NK-92 (cell line): ENCODE data around the gene PRDM7.
"Not testable (repeated sequence)": the region's sequence is repeated elsewhere in the genome, so short reads cannot be mapped to it uniquely, and the experiment has no call there.

Experiments
- DNase-seq: peaks from one replicate; lab custom pipeline; 2025; ENCODE audit not compliant: unreplicated experiment; lab: John Stamatoyannopoulos, UW

The PRDM7 gene

DNA sequence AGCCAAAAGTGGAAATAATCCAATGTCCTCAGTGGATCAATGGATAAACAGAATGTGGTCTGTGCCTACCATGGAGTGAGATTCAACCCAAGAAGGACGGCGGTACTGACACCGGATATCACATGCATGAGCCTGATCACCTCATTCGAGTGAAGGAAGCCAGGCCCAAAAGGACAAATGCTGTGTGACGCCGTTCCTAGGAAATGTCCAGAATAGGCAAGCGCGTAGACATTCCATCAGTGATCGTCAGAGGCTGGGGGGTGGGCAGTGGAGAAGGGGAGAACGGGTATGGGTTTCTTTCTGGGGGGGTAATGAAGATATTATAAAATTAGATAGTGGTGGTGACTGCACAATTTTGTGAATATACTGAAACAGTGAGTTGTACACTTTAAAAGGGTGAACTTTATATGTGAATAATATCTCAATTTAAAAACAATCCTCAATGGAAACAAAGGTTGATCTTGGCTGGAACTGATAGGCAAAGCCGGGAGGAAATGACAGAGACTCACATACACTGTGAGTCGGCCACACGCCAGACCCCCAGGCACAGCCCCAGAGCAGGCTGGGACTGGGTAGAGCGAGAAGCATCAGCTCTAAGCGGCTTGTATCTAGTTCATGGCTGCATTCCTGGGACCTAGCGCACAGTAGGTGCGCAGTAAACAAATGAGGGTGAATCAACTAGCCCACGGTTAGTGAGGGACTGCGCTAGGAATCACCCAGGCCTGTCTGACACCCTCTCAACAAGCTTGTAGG is 61.4 kb downstream of the PRDM7 start:
- DNase-seq, result no peak

DNA sequence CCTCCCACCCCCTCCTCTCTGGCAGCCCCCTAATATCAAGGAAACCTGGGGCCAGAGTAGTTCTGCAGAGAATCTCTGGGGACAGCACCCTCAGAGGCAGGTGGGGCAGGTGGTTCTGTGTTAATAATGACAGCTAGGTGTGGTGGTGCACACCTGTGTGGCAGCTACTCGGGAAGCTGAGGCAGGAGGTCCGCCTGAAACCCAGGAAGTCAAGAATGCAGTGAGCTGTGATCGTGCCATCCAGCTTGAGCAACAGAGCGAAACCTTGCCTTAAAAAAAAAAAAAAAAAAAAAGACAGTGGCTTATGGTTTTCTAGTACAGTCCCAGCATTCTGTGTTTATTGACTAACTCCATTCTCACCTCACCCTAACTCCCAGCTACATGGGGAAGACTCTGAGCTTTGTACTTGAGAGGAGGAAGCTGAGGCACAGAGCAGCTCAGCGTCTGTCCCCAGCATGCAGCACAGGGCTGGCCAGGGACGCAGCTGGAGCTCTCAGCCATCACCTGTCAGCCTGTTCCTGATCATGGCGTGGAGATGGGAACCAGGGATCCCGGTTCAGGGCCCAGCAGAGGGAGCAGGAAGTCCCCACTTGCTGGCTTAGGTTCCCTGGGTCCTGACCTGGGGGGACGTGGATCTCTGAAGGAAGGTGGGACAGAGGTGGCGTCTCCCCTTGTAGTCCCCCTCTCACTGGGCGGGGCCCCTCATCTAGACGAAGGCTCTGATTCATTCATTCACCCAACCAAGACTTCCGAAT is 64.0 kb downstream of the PRDM7 start:
- no peak for DNase-seq

DNA sequence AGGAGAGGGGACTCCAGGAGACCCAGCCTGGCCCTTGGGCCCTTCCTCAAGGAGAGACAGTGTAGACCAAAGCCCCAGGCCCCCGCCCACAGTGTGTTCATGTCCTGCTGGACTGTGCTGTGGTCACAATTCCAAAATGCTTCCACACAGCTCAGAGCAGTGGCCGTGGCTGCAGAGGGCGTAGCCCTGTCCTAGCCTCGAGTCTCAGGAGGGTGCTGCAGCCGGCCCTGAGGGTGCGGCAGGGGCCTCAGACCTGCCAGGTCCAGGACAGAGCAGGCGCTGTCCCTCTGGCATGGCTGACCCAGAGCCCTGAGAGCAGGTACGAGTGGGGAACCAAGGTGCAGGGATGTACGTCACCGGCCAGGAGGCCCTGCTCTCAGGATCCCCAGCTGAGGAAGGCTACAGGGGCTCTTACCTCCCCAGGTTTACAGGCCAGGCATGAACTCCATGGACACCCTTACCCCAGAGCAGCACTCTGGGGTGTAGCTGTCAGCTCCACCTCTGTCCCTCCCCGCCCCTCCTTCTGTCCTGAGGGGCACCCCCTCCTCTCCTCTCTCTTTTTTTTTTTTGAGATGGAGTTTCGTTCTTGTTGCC is 65.1 kb downstream of the PRDM7 start:
- no peak for DNase-seq

DNA sequence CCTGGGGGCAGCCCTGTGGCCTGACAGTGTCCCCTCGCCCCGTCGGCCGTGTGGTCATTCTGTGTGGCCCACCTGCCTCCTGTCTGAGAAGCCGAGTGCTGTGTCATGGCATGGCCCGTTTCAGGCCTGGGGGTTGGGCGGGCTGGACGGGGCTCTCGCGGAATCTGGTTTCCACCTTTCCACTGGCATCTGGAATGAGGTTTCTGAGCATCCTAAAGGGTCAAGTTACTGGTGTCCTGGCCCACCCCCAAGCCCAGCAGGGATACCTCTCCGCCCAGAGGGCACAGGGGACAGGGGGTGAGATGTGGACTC is 65.7 kb downstream of the PRDM7 start:
- DNase-seq, result no peak

DNA sequence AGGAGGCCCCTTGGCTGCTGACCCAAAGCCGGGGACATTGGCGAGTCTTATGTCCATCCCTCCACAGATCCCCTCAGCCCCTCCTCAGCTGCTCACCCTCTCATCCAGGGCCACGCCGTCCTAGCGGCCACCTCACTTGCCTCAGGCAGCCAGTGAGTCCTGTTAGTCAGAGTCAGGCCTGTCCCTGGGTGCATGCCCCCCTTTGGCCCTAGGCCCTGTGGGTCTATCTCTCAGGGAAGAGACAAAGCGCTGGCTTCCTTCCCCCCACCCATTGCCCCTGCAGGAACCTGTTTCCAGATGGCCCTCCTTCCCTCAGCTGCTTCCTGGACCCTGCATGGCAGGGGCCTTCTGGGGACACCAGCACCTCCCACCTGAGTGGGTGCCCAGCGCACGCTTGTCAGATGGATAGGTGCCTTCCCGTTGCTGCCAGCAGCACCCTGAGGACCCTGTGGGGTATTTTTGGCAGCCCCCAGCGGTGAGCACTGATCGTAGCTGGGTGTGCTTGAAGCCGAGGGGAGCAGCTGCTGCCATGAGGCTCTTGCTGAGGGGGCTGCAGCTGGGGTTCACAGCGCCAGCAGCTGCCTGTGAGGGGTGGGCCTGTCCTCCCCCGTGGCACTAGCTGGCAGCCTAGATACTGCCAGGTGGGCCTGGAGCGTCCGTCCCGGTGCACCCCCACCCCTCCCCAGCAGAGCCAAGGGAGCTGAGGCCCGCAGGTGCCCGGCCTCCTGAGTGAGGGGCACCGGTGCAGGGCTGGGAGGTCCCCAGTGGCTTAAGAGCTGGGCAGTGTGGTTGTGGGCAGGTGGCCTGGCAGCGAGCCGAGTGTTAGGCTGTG is 66.2 kb downstream of the PRDM7 start:
- DNase-seq, result no peak

DNA sequence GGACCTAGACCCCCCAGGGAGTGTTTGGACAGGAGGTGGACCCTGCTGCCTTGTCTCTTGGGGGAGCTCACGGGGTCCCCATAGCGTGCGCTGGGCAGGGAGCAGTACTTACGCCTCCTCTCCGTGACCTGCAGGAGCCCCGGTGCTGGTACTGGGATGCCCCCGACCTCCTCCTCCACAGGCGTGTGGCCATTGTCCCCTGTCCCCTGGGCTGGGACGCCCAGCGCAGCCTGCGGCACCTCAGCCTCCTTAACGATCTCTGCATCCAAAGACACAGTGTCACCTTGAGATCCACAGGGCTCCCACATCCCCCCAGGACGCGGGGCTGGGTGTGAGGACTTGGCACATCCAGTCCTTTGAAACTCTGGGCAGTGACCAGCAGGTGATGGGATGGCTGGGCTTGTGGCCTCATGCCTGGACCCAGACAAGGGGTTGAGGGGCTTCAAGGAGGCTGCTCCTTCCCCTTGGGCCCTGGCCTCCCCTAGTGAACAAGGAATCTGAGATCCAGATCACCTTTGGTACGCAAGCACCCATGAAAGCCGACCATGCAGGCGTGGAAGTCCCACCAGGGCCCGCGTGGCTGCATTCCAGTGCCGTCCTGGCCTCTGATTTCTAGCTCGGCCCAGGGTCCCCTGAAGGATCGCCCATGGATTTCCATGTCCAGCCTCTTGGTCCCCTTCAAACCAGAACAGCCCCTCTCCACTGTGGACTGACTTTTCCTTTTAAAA is 67.8 kb downstream of the PRDM7 start:
- no peak for DNase-seq

DNA sequence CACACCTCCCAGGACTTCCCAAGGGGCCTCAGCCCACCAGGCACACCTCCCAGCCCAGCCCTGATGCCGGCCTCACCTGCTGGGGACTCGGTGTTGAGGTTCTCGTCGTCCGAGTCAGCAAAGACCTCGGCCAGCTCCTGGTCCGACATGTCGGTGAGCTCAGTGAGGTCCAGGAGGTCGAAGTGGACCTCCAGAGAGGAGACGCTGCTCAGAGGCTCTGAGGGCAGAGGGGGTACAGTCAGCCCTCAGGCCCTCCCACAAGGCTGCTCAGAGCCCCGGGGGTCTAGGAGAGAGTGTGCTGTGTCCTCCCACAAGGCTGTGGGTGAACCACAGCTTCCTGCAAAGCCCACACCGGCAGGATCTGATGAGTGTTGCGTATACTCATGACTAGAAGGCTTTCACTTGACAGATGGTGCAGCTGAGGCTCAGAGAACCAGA is 68.4 kb downstream of the PRDM7 start:
- no peak for DNase-seq

DNA sequence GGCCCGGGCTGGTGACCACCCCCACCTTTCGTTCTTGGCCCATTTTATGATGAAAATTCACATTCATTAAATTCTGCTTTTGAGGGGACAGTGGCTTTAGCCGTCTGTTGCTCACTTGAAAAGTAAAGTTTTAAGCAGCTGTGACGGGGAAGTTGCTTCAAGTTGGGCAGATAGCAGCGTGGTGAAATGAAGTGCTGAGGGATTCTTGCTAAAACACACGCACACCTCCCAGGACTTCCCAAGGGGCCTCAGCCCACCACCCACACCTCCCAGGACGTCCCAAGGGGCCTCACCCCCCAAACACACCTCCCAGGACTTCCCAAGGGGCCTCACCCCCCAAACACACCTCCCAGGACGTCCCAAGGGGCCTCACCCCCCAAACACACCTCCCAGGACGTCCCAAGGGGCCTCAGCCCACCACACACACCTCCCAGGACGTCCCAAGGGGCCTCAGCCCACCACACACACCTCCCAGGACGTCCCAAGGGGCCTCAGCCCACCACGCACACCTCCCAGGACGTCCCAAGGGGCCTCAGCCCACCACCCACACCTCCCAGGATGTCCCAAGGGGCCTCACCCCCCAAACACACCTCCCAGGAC is 69.4 kb downstream of the PRDM7 start:
- not testable (repeated sequence) for DNase-seq

DNA sequence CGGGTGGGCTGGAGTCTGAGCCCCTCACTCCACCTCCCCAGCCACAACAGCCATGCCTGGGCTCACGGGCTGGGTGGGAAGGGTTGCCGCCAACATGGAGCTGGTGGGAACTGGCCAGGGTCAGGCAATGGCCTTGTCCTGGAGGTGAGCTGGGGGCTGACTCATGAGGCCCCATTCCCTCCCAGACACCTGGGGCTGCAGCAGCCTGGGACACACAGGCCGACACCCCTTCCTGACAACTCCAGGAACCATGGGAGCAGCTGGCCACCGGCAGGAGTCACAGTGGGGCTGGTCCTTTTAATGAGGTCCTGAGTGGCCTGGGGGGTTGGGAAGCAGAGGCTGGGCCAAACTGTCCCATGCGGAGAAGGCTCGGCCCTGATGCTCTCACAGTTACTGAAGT is 70.1 kb downstream of the PRDM7 start:
- no peak for DNase-seq
